ENCODE results near the gene CXCL1. TPM values are rescaled to one million over a fixed set of nuclear protein-coding genes. Genes with fewer than 3 reads are reported as not detected.

CXCL1 gene
- 100 to 1,000 TPM in 1 of 4 donors, 10 to 100 TPM in 2, 1 to 10 TPM in 1; 9.5 to 152 (median 50.1) TPM for total RNA-seq

DNA sequence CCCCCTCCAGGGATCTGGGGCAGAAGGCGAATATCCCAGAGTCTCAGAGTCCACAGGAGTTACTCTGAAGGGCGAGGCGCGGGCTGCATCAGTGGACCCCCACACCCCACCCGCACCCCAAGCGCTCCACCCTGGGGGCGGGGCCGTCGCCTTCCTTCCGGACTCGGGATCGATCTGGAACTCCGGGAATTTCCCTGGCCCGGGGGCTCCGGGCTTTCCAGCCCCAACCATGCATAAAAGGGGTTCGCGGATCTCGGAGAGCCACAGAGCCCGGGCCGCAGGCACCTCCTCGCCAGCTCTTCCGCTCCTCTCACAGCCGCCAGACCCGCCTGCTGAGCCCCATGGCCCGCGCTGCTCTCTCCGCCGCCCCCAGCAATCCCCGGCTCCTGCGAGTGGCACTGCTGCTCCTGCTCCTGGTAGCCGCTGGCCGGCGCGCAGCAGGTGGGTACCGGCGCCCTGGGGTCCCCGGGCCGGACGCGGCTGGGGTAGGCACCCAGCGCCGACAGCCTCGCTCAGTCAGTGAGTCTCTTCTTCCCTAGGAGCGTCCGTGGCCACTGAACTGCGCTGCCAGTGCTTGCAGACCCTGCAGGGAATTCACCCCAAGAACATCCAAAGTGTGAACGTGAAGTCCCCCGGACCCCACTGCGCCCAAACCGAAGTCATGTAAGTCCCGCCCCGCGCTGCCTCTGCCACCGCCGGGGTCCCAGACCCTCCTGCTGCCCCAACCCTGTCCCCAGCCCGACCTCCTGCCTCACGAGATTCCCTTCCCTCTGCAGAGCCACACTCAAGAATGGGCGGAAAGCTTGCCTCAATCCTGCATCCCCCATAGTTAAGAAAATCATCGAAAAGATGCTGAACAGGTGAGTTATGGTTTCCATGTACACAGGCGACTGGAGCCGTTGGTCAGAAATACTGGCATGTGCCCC, at the start of gene CXCL1:
Gene CXCL1 (plus strand): TSS at position 264 of the 926 bp plus-strand sequence. CDS start 78 bp downstream, at position 342.
- Histone ChIP-seq H3K27me3 (peaks cover 0 to 18% (median 0%) of the 10 kb centered on the region in 4 donors), H3K27ac (peak within 1 kb of the TSS; percentile 59 to 80 (median 64)), H3K36me3 (no peaks in the 10 kb centered on the region), H3K4me1 (peaks cover 0 to 29% (median 12%) of the 10 kb centered on the region in 3 donors), H3K9me3 (no peaks in the 10 kb centered on the region), H3K4me3 (peak within 1 kb of the TSS; percentile 45 to 72 (median 54))
- no peak for DNase-seq
- TF ChIP-seq, protein P1, sequence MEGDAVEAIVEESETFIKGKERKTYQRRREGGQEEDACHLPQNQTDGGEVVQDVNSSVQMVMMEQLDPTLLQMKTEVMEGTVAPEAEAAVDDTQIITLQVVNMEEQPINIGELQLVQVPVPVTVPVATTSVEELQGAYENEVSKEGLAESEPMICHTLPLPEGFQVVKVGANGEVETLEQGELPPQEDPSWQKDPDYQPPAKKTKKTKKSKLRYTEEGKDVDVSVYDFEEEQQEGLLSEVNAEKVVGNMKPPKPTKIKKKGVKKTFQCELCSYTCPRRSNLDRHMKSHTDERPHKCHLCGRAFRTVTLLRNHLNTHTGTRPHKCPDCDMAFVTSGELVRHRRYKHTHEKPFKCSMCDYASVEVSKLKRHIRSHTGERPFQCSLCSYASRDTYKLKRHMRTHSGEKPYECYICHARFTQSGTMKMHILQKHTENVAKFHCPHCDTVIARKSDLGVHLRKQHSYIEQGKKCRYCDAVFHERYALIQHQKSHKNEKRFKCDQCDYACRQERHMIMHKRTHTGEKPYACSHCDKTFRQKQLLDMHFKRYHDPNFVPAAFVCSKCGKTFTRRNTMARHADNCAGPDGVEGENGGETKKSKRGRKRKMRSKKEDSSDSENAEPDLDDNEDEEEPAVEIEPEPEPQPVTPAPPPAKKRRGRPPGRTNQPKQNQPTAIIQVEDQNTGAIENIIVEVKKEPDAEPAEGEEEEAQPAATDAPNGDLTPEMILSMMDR (IDR thresholded peaks at IDR 0.05): no peak
- TF ChIP-seq POLR2A (IDR thresholded peaks at IDR 0.05): peak in 2 of 4 donors; percentile 31 to 63
- 12 to 61% methylated on average over 6 to 27 of the region's 61 CpGs for WGBS, 2 donors
- intact Hi-C loops (cut with DNase I): loop anchor here (10.0 kb wide), 2 partner anchors 195 to 285 kb away; no protein-coding TSS in a partner anchor

DNA sequence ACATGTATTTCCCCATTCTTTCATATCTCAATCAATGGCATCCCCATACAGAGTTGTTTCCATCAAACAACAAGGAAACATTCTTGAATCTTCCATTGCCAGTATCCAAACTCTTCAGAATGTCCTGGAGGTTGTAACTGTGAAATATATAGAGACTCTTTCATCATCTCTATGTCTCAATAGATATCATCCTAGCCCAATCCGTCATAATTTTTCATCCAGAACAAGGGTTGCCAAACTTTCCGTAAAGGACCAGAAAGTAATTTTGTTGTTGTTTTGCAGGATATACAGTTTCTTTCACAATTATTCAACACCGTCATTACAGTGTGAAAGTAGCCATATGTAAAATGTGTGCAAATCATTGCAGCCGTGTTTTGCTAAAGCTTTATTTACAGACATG, 47.9 kb upstream of the CXCL1 start:
- no peak overlapping the region for H3K4me3 ChIP-seq
- no peaks in the 10 kb centered on the region for H3K27me3 ChIP-seq
- H3K9me3 ChIP-seq: no peaks in the 10 kb centered on the region
- no peak for TF ChIP-seq POLR2A (IDR thresholded peaks at IDR 0.05)
- TF ChIP-seq, protein P1 (IDR thresholded peaks at IDR 0.05): no peak
- no peak for DNase-seq
- H3K27ac ChIP-seq: no peak overlapping the region
- H3K4me1 ChIP-seq: no peaks in the 10 kb centered on the region
- no peaks in the 10 kb centered on the region for H3K36me3 ChIP-seq
- intact Hi-C loops (cut with DNase I): no loop called here
- WGBS, 2 donors: 74 to 76% methylated on average over 4 of the region's 4 CpGs

DNA sequence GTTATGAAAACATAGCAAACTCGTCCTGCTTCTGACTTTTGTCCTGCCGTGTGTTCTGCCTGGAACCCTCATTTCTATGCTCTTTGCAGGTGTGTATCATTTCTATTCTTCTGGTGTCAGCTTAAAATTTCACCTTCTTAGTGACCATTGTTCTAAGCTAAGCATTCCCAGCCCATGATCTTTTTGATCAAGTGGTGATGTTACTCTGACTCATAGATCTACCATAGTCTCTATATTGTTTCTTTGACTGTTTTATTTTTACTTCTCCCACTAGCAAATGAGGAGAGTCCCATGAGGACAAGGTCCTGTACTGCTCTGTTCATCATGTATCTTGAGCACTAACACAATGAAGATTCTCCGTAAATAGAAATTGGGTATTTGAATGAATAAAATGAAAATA, 46.8 kb upstream of the CXCL1 start:
- no peaks in the 10 kb centered on the region for H3K4me1 ChIP-seq
- DNase-seq: no peak
- WGBS, 2 donors: 47 to 61% methylated on average over 3 of the region's 3 CpGs
- H3K9me3 ChIP-seq: no peaks in the 10 kb centered on the region
- intact Hi-C loops (cut with DNase I): no loop called here
- H3K27me3 ChIP-seq: no peaks in the 10 kb centered on the region
- H3K36me3 ChIP-seq: no peaks in the 10 kb centered on the region
- H3K27ac ChIP-seq: no peak overlapping the region
- TF ChIP-seq, protein P1 (IDR thresholded peaks at IDR 0.05): no peak
- no peak for TF ChIP-seq POLR2A (IDR thresholded peaks at IDR 0.05)
- no peak overlapping the region for H3K4me3 ChIP-seq

DNA sequence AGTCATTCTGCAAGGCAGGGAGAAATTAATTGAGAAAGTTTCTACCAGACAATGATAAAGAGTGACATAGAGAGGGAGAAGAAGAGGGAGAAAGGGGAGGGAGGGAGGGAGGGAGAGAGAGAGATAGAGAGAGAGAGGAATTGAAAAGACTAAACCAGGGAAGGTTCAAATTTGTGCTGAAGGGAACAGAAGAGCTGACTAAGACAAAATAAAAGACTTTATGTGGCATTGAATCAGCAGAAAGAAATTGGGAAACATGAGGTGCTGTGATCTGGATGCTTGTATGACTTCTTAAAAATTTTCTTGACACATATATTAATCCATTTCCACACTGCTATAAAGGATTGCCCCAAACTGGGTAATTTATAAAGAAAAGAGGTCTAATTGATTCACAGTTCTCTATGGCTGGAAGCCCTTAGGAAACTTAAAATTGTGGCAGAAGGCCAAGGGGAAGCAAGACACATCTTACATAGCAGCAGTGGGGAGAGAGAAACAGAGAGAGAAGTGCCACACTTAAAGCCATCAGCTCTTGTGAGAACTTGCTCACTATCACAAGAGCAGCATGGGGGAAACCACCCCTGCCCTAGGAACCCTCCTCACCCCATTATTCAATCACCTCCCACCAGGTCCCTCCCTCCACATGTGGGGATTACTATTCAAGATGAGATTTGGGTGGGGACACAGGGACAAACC, 46.2 kb upstream of the CXCL1 start:
- Histone ChIP-seq H3K4me1 (no peaks in the 10 kb centered on the region), H3K36me3 (no peaks in the 10 kb centered on the region), H3K9me3 (no peaks in the 10 kb centered on the region), H3K27ac (no peak overlapping the region), H3K27me3 (no peaks in the 10 kb centered on the region), H3K4me3 (no peak overlapping the region)
- no peak for DNase-seq
- intact Hi-C loops (cut with DNase I): no loop called here
- TF ChIP-seq, protein P1 (IDR thresholded peaks at IDR 0.05): no peak
- TF ChIP-seq POLR2A (IDR thresholded peaks at IDR 0.05): no peak

DNA sequence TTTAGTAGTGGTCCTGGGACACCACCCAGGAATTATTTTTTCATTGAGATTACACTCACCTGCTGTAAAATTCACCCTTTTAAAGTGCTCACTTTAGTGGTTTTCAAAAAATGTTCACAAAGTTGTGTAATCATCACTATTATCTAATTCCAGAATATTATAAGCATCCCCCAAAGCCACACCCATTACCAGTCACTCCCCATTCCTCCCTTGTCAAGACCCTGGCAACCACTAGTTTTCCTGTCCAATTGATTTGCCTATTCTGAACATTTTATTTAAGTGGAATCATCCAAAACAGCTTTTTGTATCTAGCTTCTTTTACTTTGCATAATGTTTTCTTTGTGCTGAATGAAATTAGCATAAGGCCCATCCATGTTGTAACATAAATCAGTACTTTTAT, 45.4 kb upstream of the CXCL1 start:
- Histone ChIP-seq H3K27ac (no peak overlapping the region), H3K4me1 (no peaks in the 10 kb centered on the region), H3K4me3 (no peak overlapping the region), H3K36me3 (no peaks in the 10 kb centered on the region), H3K9me3 (no peaks in the 10 kb centered on the region), H3K27me3 (no peaks in the 10 kb centered on the region)
- TF ChIP-seq, protein P1 (IDR thresholded peaks at IDR 0.05): no peak
- TF ChIP-seq POLR2A (IDR thresholded peaks at IDR 0.05): no peak
- intact Hi-C loops (cut with DNase I): no loop called here
- DNase-seq: no peak
